A673 (cell line): ENCODE measurements around the gene TPI1. TPM values are rescaled to one million over a fixed set of nuclear protein-coding genes. Genes with fewer than 3 reads are reported as not detected.
A peak's percentile ranks its signal among the peaks of the same experiment; 100 is the strongest.

Experiments used
- BruUV-seq: library from RNA; stranded (reverse); fragments of 400-500 nt; replicated peaks from 2 replicates; lab custom pipeline; 2021; lab: Mats Ljungman, UMichigan
- CTCF ChIA-PET: fragments of 300-600 bp; sonication (Branson Sonifier 250); formaldehyde crosslinking; loops from one replicate; lab custom pipeline; 2022; ENCODE audit warnings: antibody characterized with exemption; lab: Charles Lee
- POLR2A ChIA-PET: fragments of 300-600 bp; sonication (Branson Sonifier 250); formaldehyde crosslinking; loops from one replicate; lab custom pipeline; 2022; ENCODE audit warnings: antibody characterized with exemption; ENCODE audit not compliant: low non-redundant PET; lab: Charles Lee
- DNase-seq: peaks from one replicate; pipeline ENCODE4 v3.0.0-alpha.2; 2015; ENCODE audit warnings: low spot score
- H3K27ac ChIP-seq: fragments of 200-600 bp; sonication (generic); 2 replicates; pipeline ENCODE4 v1.5.1; 2016; ENCODE audit warnings: mixed run types, low read depth, mild to moderate bottlenecking, mixed read lengths, antibody characterized with exemption, low read length; ENCODE audit not compliant: poor library complexity, severe bottlenecking
- H3K27me3 ChIP-seq: fragments of 200-600 bp; sonication (generic); replicated peaks from 2 replicates; pipeline ENCODE4 v1.6.1; 2017; ENCODE audit warnings: mixed run types, low read depth, mild to moderate bottlenecking, mixed read lengths, antibody characterized with exemption, low read length; ENCODE audit not compliant: insufficient read depth, poor library complexity
- H3K36me3 ChIP-seq: fragments of 200-600 bp; sonication (generic); 2 replicates; pipeline ENCODE4 v1.6.1; 2016; ENCODE audit warnings: mixed run types, mild to moderate bottlenecking, mixed read lengths, antibody characterized with exemption, low read length; ENCODE audit not compliant: insufficient read depth, poor library complexity, severe bottlenecking
- H3K4me1 ChIP-seq: fragments of 200-600 bp; sonication (generic); 2 replicates; pipeline ENCODE4 v1.6.1; 2017; ENCODE audit warnings: mixed run types, mild to moderate bottlenecking, mixed read lengths, antibody characterized with exemption, low read length; ENCODE audit not compliant: insufficient read depth, poor library complexity, severe bottlenecking
- H3K4me3 ChIP-seq: fragments of 200-600 bp; sonication (generic); 2 replicates; pipeline ENCODE4 v1.5.1; 2016; ENCODE audit warnings: low read depth, mixed run types, mild to moderate bottlenecking, mixed read lengths, low read length; ENCODE audit not compliant: poor library complexity, severe bottlenecking
- H3K9me3 ChIP-seq: fragments of 200-600 bp; sonication (generic); 2 replicates; pipeline ENCODE4 v1.6.1; 2016; ENCODE audit warnings: mixed run types, low read depth, mild to moderate bottlenecking, mixed read lengths, antibody characterized with exemption, low read length; ENCODE audit not compliant: poor library complexity, severe bottlenecking
- EZH2 ChIP-seq: fragments of 200-600 bp; sonication (generic); IDR thresholded peaks from 2 replicates; pipeline ENCODE4 v1.6.1; 2017; ENCODE audit warnings: borderline replicate concordance, low read depth, mild to moderate bottlenecking, mixed read lengths, antibody characterized with exemption, low read length; ENCODE audit not compliant: poor library complexity, severe bottlenecking
- intact Hi-C: fragments of 100-400 bp; cut with micrococcal nuclease; formaldehyde crosslinking; loops from one replicate; pipeline ENCODE4 v1.10.0; 2022; ENCODE audit not compliant: unreplicated experiment
- total RNA-seq: library from RNA; stranded (reverse); gene quantifications from 2 replicates; pipeline ENCODE4 v1.2.3, GENCODE V29; 2021
- TF ChIP-seq, protein P1 (sequence below): fragments of 300-800, 200-600 bp; sonication (generic); conservative IDR thresholded peaks from 2 replicates; pipeline ENCODE4 v1.5.1; 2017; ENCODE audit warnings: low read depth, mild to moderate bottlenecking, antibody characterized with exemption, low read length, moderate library complexity, mixed read lengths

The TPI1 gene
- total RNA-seq, 1 experiment from 2014 or later: 1,277 TPM

DNA sequence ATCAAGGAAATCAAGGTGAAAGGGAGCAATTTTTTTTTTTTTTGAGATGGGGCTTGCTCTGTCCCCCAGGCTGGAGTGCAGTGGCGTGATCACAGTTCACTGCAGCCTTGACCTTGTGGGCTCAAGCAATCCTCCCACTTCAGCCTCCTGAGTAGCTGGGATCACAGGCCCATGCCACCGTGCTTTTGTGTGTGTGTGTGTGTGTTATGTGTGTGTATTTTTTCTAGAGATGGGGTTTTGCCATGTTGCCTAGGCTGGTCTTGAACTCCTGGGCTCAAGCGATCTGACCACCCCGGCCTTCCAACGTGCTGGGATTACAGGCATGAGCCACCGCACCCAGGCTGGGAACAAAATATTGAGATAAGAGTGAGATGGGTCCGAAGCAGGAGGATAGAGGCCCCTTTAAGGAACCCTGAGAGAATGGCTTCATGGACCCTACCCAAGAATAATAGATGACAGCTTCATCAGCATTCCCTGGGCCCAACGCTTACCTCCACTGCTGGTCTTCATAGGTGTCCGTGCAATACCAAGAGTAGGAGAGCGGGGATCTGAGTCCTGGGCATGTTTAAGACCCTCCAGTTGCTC is 17.3 kb upstream of the TPI1 start:
- Histone ChIP-seq H3K9me3 (no peaks in the 10 kb centered on the region), H3K4me1 (peaks cover 24% of the 10 kb centered on the region), H3K36me3 (peaks cover 48% of the 10 kb centered on the region), H3K27me3 (no peaks in the 10 kb centered on the region), H3K27ac (peak overlapping the region; percentile 81), H3K4me3 (peak overlapping the region; percentile 67)
- no peak for DNase-seq
- POLR2A ChIA-PET: no interaction called here
- no TSS peak for BruUV-seq
- intact Hi-C loops: no loop called here
- no peak for TF ChIP-seq EZH2
- TF ChIP-seq, protein P1, sequence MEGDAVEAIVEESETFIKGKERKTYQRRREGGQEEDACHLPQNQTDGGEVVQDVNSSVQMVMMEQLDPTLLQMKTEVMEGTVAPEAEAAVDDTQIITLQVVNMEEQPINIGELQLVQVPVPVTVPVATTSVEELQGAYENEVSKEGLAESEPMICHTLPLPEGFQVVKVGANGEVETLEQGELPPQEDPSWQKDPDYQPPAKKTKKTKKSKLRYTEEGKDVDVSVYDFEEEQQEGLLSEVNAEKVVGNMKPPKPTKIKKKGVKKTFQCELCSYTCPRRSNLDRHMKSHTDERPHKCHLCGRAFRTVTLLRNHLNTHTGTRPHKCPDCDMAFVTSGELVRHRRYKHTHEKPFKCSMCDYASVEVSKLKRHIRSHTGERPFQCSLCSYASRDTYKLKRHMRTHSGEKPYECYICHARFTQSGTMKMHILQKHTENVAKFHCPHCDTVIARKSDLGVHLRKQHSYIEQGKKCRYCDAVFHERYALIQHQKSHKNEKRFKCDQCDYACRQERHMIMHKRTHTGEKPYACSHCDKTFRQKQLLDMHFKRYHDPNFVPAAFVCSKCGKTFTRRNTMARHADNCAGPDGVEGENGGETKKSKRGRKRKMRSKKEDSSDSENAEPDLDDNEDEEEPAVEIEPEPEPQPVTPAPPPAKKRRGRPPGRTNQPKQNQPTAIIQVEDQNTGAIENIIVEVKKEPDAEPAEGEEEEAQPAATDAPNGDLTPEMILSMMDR: no peak
- CTCF ChIA-PET: no interaction called here

DNA sequence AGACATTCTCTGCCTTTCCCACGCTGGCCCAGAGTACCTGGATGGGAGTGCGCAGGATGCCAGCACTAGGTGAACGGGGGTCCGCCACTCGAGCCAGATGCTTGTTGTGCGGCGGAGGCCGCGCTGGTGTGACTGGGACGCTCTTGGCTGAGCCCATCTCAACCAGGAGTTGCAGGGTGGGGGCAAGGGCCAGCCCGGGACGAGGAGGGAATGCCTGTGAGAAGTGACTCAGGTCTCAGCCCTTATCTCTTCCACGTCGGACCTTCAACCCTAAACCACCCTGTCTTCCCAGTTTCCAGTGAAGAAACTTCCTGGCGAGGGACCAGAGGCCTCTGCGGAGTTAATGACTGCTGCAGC is 16.6 kb upstream of the TPI1 start:
- ChIA-PET POLR2A (interaction anchor here (0.5 to 0.6 kb wide), 2 partner anchors 264 to 1086 kb away, joined by 3 to 7 read pairs; no protein-coding TSS in a partner anchor), CTCF (interaction anchor here (1.1 kb wide), 1 partner anchor 84 kb away, joined by 4 read pairs; the partner anchor contains the start of gene PTMS)
- no peak for DNase-seq
- TSS peak; percentile 63 for BruUV-seq
- H3K27me3 ChIP-seq: no peaks in the 10 kb centered on the region
- peaks cover 47% of the 10 kb centered on the region for H3K36me3 ChIP-seq
- H3K27ac ChIP-seq: peak overlapping the region; percentile 81
- H3K4me3 ChIP-seq: peak overlapping the region; percentile 67
- H3K4me1 ChIP-seq: peaks cover 24% of the 10 kb centered on the region
- TF ChIP-seq, protein P1: no peak
- TF ChIP-seq EZH2: no peak
- no peaks in the 10 kb centered on the region for H3K9me3 ChIP-seq
- intact Hi-C loops: no loop called here

DNA sequence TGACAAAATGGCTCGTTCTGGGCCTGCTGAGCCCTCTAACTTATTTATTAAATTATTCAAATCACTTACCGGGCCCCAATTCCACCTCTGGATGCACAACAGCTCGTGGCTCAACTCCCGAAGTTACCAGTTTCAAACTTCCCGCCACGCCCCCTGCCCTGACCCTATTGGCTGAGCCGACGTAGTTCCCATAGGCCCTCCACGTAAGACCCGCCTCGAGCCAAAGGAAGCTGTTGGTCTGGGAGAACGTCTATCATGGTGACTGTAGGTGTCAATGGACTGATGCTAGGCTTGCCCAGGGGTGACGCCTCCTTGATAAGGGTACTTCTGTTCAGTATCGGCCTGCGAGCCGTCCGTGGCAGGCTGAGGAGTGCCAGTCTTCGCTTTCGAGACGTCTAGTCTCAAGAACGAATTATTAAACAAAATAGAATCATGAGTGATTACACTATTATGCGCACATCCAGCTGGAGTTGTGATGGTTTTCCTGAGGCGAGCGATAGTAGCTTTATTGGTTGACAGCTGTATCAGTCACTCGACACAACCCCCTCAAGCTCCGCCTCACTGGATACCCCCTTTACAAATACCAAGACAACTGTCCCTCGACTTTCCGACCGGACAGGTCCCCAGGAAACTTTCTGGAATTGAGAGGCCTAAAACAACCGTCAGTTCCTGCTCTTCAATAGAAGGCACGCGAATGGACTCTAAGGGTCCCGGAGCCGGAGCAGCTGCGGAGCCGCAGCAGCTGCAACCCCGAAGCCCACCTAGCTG is 16.0 kb upstream of the TPI1 start, which contains the start of gene CDCA3:
Gene CDCA3, minus strand, starts transcription at position 134 of the 768 bp plus-strand sequence. CDS start 334 bp downstream, outside the sequence.
- Histone ChIP-seq H3K4me1 (peaks cover 24% of the 10 kb centered on the region), H3K36me3 (peaks cover 48% of the 10 kb centered on the region), H3K4me3 (peak within 1 kb of the TSS; percentile 67), H3K9me3 (no peaks in the 10 kb centered on the region), H3K27ac (peak within 1 kb of the TSS; percentile 81), H3K27me3 (no peaks in the 10 kb centered on the region)
- no TSS peak for BruUV-seq
- CTCF ChIA-PET: interaction anchor here (0.5 to 2.9 kb wide), 5 partner anchors 18 to 162 kb away, joined by 3 to 13 read pairs (median 4); partner anchors contain the start of genes PTMS, SPSB2 and ZNF384
- intact Hi-C loops: no loop called here
- no peak for TF ChIP-seq EZH2
- TF ChIP-seq, protein P1: no peak
- DNase-seq: peak; percentile 99
- POLR2A ChIA-PET: interaction anchor here (0.5 to 1.4 kb wide), 5 partner anchors 10 to 1085 kb away, joined by 3 to 7 read pairs (median 5); no protein-coding TSS in a partner anchor
